CD4-positive, alpha-beta T cell treated with Interleukin-4 for 1 hour (primary cell): ENCODE measurements around the gene CMIP.

ENCODE experiments used
- DNase-seq, 2 donors: peaks; one replicate each; pipeline ENCODE4 v3.0.0-alpha.2; 2020 to 2022

Gene CMIP

DNA sequence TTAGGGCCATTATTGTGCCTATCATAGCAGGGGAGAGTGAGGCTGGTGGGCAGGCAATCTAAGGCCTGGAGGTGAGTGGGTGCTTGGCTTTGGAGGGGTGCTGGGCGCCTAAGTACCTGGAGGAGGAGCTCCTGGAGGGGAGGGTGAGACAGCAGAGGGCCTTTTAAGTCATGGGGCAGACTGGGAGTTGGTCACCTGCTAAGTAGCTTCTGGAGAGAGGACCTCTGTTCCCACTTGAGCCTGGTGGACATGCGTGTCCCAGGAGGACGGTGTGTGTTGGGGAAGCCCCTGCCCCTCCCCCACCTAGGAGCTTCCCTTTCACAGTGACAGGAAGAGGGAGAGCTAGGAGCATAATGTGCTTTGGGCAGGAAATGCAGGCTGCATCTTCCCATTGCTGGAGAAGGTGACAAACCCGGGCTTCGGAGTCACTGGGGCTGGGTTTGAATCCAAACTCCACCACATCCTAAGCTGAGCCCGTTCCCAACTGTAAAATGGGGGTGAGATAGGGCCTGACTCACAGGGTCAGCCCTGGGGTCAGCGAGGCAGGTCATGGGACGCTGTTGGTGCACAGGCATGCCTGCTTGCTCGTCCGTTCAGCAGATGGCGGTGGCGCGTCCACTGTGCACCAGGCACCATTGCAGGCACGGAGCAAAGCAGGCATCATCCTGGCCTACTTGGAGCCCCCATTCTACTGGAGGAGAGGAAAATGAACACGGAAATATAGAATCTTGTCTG, 37.9 kb downstream of the CMIP start:
- DNase-seq, result no peak

DNA sequence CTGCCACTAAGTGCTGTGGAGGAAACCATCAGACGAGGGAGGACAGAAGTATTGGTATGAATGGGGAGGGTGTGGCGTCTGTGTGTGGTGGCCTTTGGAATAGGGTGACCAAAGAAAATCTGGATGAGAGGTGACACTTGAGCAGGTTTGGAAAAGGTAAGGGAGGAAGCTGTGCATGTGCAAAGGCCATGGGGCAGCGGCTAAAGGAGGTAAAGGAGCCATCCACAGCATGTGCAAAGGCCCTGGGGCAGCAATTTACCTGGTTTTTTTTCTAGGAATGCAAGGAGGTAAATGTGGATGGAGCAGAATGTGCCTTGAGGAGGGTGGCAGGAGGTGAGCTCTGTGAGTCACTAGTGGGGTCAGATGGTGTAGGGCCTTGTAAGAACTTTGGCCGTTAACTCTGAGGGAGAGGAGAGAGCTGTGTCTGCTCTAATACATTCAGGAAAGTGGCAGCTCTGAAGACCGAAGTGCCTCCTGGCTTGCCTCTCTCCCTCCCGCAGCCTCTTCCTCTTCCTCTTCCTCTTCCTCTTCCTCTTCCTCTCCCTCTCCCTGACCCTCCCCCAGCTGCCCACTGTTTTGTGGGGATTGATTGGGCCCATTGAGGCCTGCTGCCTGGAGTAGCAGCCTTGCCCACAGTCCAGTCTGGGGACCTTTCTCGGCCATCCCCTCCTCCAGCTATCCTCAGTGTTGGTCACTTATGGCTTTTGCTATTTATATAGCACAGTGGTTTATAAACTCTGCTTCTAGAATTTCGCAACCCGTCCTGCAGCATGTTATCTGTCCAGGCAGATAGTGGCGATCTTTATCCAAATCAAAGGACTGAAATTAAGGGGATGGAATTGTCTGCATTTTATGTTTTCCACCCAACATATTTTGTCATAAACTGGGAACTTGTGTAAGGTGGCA, 38.7 kb downstream of the CMIP start:
- no peak for DNase-seq

DNA sequence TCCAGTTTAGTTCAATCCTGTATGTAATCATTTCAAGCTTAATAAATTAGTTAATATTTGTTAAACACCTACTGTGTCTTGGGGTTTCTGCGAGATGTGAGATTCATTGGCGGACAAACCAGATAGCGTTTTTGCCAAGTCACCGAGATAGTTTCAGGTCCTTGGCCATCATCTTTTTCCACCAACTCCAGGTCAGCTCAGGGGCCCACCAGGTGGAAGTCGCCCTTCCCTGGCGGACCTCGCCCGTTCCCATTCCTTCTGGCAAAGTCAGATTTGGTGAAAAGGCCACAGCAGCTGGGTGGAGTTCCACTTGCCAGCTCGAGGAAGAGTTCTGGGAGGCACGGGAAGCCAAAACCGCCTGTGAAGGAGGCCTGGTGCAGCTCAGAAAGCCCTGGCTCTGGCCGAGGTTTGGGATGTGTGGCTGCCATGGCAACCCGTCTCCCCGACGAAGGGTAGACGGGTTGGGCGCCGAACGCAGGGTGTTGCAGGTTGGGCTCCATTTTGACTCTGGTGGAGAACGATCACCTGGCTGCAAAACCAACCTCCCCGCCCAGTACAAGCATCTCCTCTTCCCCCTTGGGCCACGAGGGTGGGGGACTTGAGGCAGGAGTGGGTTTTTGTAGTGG, 39.5 kb downstream of the CMIP start:
- DNase-seq, result no peak

DNA sequence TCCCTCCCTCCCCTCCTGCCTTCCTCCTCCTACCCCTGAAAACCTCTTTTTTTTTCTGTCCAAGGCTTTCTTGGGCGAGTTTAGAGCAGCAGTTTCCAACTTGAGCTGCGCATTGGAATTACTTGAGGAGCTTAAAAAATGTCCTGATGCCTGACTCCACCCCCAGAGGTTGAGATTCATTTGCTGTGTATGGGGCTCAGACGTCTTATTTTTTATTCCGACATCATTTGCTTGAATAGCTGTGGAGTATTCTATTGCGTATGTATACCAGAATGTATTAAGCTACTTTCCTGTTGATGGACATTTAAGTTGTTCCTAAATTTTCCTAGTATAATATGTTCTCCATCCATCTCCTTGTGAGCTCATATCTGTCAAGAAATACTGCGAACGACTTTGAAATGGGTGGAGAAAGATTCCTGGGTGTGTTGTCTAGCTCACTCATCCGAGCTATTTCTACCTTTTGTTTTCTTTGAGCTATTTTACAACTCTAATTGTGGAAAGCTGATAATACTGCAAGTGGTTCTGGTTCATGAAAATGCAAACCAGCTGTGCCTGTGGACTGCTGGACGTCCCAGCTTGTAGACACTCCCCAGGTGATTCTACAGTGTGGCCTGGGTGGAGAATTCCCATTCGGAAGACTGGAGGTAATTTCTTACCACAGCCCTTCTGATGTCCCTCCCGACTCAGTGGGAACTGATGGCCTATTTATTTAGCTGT, 40.5 kb downstream of the CMIP start:
- no peak for DNase-seq

DNA sequence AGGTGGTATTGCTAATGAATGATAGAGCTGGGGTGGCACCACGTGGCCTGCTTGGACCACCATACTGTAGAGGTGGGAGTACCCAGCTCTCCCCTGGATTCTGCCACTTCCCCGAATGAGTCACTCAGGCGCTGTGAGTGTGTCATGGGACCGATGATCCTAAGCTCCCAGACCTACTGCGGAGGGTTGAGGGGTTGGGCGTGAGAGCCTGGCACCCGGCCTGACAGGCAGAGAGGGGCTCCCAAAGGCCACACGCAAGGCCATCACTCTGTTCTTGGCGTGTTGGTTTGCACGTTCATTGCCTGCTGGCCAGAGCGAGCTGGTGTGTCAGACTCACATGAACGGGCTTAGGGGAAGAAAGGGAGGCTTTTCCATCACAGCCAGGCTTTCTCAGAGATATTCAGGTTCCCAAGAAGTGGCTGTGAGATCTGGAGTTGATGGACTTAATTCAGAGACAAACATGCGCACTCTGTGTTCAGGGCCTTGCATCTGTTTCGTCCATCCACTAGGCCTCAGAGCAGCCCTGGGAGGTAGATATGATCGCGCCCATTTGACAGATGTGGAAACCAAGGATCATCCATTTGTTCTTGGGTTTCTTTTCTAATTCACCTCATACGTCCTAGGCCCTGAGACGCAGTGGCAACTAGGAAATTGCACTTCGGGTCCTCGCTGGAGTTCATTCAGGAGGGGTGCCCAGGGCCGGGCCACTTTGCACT, 41.4 kb downstream of the CMIP start:
- DNase-seq, result no peak

DNA sequence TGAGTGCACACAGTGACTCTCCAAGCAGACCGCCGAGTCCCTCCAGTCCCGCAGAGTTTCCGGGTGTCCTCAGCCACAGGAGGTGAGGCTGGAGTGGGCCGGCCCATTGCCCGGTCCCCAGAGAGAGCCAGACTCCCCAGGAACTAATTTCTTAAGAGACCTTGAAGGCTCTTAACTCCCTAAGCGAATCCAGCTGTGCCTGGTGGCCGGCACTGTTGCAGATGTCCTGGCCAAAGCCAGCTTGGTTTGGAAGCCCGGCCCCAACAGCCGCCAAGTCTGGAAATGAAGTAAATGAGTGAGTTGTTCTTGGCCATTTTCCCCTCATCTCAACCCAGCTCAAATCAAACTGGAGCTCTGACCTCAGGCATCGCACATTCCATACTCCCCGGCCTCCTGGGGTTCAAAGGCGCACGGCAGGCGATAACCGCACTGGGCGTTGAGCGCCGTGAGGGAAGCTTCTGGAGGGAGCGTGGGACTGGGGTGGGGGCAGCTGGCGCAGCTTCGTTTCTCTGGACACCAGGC, 42.0 kb downstream of the CMIP start:
- no peak for DNase-seq

DNA sequence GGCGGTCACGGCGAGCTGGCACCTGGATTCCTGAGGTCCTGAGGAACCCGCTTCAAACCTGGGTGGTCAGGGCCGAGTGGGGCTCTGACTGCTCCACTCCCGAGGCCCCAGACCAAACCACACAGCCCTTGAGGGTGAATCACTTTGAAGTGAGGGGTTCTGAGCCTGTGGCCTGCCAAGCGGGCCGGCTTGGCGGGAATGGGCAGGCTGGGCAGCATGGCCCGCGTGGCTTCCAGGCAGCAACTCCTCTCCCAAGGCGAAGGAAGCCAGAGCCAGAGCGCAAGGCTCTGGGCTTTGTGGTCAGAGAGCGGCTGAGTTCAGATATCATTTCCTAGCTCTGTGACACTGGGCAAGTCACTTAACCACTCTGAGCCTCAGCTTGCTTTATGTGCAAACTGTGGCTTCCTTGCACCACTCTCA, 42.7 kb downstream of the CMIP start:
- DNase-seq, result no peak

DNA sequence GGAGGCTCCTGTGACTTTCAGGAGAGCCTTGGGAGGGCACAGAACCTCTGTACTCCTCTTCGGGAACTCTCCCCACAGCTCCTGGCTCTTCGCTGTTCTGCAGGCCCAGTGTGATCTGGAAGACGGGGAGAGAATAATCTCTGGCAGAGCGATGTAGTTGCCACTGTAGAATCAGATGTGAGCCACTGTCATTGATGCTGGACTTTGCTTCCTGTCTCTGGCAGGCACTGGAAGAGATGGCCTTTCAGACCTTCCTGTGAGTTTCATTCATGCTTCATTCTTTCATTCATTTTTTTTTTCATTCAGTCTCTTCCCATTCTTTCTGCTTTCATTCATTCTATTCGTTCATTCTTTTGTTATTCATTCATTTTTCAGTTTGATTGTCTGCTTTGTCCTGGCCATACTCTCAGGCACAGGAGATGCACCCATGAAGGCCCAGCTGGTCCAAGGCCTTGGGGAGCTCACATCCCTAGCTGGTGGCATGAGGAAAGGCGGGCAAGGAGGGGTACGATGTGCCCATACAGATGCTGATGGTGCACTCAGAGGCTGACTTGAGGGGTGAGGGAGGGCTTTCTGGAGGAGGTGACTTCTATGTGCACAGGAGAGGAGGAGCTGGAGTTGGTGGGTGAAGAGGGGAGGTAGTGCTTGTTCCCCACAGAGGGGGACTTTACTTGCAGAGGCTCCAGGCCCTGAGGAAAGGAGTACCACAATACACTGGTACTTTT, 44.2 kb downstream of the CMIP start:
- DNase-seq, result no peak

DNA sequence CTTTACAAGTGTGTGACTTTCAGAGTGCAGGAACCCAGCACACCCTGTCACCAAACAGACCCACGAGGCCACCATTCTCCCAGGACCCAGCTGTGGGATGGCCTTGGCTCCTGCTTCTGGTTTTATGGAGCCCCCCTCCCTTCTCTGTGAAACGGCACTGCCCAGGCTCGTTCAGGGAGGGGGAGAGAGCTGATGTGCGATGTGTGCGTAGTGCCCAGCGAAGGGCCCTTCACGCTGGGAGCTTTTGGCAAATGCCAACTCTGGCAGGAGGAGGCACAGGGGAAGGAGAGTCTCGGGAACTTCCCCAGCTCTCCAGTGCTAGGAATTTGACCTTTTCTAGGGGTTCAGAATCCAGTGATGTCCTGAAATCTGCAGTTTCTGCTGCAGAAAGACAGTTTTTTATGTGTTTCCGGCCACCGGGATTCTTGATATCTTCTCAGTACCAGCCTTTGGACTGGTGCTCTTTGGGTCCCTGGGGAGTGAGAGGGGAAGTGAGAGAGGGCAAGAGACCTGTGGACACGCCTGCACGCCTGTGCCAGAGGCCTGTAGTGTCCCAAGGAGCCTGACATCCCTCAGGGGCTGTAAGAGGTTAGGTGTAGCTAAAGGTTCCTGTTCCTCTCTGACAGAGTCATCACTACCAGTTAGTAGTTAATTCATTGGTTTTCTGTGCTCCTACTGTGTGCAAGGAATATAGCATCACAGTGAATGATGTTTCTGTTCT, 45.1 kb downstream of the CMIP start:
- DNase-seq, result no peak

DNA sequence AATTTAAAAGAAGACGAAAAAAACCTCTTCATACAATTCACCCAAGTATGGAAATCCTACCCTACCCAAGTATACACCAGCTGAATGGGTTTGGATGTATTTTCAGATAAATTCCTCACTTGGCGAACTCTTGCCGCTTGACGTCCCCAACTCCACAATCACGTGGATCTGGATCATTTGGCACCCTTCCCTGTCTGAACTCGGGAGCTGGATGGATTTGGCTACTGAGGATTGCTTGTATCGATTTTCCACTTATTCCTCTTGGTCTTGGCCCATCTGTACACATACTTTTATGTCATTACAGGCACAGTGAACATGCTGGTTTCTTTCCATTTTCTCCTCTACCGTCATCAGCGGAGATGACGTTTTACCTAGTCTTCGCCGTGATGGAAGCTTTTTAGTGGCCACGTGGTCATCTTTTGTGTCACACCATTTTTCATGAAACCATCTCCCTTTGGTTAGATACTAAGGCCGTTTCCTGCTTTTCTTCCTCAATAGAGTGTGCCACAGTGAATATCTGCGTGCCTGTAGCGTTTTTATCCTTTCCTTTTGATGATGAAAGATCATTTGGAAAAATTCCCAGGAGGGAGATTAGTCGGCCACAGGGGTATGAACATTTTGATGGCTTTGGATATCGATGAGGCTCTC, 47.1 kb downstream of the CMIP start:
- DNase-seq, result no peak

DNA sequence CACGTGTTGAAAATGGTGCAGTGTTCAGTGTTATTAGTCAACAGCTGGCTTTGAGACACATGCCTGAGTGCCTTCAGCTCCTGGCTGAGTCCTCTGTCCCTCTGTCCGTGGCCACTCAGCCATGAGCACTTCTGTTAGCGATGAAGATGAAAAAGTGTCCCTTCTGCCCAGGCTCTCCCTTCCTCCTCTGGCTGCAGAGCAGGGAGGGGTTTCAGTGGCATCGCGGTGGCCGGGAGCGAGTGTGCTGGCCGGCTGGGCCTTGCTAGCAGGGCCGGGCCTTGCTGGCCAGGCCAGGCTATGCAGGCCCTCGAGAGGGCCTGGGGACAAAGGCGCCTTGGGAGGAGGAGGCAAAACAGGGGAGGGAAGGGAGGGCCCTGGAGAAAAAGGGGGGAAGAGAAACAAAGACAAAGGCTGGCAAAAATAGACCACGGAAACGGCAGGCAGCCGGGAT, 47.7 kb downstream of the CMIP start:
- DNase-seq, result no peak

DNA sequence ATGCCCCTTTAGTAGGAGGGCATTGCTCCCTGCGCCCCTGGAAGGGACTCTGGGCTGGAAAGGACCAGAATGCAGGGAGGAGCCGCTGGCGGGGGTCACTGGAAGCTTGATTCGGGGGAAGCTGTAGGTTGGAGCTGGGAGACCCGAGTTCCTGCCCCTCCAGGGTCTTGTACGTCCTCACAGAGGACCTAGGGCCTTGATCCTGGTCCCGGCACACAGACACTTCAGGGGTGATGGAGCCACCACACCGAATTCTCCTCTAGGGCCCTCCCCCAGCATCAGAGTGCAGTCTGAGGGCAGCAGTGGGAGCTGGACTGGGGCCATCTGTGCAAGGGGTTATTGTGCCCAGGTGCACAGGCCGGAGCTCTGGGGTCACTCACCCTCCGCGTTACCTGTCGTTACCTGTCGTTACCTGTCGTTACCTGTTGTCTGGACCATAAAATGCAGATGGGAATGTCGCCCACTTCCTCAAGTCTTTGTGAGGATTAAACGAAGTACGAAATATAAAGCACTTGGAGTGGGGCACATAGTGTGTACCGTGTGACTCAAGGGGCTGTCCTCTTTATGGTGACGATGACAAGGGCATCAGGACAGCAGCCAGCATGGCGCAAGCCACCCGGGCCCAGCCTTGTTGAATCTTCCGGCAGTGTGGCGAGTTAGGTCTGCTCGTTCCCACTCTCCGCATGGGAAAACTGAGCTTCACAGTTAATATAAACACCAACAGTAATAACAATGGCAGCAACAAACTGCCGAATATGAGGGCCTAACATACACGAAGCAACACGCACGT, 48.6 kb downstream of the CMIP start:
- no peak for DNase-seq

DNA sequence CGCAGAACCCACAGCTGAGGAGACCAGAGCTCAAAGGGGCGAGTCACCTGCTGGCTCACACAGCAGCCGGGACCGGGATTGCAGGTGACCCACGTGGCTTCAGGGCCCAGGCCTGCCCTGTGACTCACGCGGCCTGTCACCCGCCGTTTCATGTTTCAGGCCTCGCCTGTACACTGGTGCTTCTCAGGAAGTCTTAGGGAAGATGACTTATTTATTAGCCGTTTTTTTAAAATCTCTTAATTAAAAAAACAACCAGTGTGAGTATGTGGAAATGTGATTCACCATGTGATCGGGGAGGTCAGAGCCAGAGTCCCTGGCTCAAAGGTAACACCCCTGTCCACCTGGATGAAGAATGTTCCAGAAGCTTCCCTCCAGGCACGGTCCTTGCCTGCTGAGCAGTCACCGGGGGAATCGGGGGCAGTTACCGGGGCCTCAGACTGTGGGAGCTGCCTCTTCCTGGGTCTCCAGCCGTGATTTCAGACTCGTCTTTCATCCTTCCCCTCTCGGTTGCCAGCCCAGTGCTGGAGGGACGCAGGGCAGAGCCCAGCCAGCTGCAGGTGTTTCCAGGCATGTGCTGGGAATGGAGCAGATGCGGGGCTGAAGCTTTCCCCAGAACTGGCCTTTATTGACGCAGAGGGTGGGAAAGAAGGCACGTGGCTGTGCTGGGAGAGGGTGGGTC, 49.3 kb downstream of the CMIP start:
- peak in 1 of 2 donors; percentile 70 for DNase-seq

DNA sequence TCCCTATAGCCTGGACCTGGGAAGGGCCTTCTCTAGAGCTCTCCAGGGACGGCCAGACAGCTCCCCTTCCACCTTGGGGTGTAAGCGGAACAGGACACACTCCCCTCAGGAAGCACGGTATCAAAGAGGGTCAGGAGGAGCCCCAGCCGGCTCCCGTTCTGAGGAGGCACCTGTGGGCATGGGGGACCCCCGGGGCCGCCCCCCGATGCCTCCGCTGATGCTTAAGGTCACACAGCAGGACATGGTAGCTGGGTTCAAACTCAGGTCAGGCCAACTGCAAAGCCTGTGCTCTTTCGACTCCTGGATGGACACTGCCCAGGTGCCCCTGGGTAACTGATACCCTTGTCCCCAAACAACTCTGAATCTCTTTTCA, 49.8 kb downstream of the CMIP start:
- no peak for DNase-seq

DNA sequence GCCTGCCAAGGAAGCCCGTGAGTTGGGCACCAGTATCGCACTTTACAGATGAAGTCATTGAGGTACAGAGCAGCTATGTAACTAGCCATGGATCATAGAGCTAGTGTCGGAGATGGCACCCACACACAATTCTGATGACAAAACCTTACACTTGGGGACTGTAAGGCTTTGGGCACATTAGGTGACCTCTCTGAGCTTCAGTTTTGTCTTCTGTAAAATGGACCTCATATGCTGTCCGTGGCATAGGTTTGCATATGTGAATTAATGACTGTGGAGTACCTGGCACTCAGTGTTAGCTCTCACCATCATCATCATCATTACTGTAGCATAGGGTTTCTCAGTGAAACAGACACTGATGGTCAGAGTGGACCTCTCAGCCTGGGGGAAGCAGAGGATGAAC, 50.3 kb downstream of the CMIP start:
- DNase-seq, result no peak

DNA sequence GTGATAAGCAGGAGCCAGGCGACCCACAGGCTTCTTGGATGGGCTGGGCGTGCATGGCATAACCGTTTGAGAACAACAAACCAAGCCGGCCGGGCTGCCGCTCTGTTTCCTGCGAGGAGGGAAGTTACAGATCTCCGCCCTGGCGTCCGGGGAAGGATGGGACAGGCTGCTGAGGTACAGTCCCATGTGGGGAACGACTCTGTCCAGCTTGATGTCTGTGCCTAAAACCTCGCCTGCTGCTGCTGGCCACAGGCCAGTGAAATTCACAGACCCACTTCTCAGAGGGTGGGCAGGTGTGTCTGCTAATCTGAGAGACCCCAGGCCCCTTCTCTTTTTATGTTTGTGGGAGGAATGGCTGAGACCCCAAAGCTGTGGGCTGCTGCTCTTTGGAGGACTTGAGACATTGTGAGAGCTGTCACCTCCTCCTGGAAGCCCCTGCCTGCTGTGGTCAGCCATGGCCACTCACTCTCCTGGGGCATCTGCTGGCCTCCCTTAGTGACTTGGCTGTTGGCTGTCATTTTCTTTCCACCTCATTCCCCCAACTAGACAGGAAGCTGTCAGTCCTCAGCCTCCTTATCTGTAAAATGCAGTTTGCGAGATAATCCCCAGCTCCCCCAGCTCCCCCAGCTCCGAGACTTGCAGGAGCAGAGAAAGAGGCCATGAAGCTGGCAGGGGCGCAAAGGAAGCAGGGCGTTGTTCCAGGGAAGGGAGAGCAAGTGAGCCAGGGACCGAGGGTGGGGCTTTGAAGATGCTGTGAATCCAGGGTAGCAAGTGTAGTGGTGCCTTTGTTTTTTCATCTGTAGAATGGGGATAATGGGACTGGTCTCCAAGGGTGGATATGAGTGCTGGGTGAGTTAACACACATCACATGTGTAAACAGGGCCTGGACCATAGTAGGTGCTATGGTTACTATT, 51.0 kb downstream of the CMIP start:
- DNase-seq, result peak in 1 of 2 donors; percentile 41

DNA sequence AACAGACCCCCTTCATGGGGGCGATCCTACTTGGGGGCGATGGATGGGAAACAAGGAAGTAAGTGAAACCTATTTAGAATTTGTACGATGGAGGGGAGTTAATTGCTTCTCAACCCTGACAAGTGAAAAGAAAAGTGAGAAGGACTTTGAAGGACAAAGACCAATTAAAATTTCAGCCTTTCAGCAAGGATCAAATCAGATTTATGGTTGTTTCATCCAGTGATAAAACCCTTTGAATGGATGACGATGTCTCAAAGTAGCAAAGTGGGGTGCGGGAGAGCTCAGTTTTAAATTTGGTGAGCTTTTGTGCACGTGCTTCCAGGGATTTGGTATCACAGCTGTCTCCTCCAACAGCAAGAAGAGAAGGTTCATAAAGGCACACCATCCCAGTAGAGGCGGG, 51.7 kb downstream of the CMIP start:
- no peak for DNase-seq

DNA sequence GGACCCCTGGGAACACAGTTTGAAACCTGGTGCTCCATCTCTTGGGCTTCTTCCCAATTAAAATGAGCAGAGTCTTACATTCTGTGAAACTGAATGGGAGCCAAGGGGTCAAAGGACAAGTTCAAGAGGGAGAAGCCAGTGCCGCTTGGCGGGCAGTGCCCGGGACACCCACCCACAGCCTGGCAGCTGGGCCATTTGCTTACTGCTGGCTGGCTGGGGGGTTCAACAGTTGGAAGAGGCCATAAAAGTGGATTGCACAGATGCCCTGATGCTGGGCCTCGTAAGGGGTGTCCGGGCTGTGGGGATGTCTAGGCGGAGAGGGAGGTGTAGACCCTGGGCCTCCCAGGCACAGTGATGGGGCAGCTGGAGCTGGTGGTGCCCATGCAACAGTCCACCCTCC, 52.1 kb downstream of the CMIP start:
- DNase-seq, result no peak
